GM23338 (cell line): ENCODE results near the gene KRTAP4-8.
"Not testable (repeated sequence)": the region's sequence is repeated elsewhere in the genome, so short reads cannot be mapped to it uniquely, and the experiment has no call there.

Source experiments
- CREB1 ChIP-seq: fragments of 250-450 bp; sonication (Bioruptor Pico); IDR thresholded peaks from 2 replicates; pipeline ENCODE4 v1.5.0; 2020; ENCODE audit warnings: low read depth, mild to moderate bottlenecking, moderate library complexity
- EZH2 ChIP-seq: fragments of 200-600 bp; sonication (generic); IDR thresholded peaks from one replicate; pipeline ENCODE4 v1.8.0; 2017; ENCODE audit warnings: antibody characterized with exemption, mild to moderate bottlenecking, low read depth; ENCODE audit not compliant: unreplicated experiment
- EZH2phosphoT487 ChIP-seq: fragments of 200-600 bp; sonication (generic); IDR thresholded peaks from one replicate; pipeline ENCODE4 v1.8.1; 2018; ENCODE audit warnings: antibody characterized with exemption; ENCODE audit not compliant: unreplicated experiment
- JUNB ChIP-seq: IDR thresholded peaks from one replicate; pipeline ENCODE4 v1.6.1; 2016; ENCODE audit warnings: antibody characterized with exemption; ENCODE audit not compliant: unreplicated experiment
- NANOG ChIP-seq: IDR thresholded peaks from 2 replicates; pipeline ENCODE4 v1.6.1; 2016; ENCODE audit warnings: antibody characterized with exemption, borderline replicate concordance
- POLR2AphosphoS5 ChIP-seq: IDR thresholded peaks from 2 replicates; pipeline ENCODE4 v1.6.1; 2016; ENCODE audit warnings: antibody characterized with exemption, low read depth
- STAT1 ChIP-seq: IDR thresholded peaks from one replicate; pipeline ENCODE4 v1.6.1; 2016; ENCODE audit warnings: antibody characterized with exemption; ENCODE audit not compliant: unreplicated experiment
- ZNF331 ChIP-seq: fragments of 250-450 bp; sonication (Bioruptor Pico); IDR thresholded peaks from 2 replicates; pipeline ENCODE4 v1.5.0; 2020; ENCODE audit warnings: low read depth, mild to moderate bottlenecking, moderate library complexity
- TF ChIP-seq, protein P1 (sequence below), 2 experiments: fragments of 200-600 bp in 1 of 2; sonication (generic) in 1 of 2; conservative IDR thresholded peaks; 2 replicates each; pipeline versions ENCODE4 v1.5.1 to v1.6.1; 2016 to 2017; ENCODE audit warnings: antibody characterized with exemption in 2 of 2, low read depth in 2 of 2, mild to moderate bottlenecking in 2 of 2, moderate library complexity in 1 of 2
- TF ChIP-seq, protein P2 (sequence below): IDR thresholded peaks from one replicate; pipeline ENCODE4 v1.6.1; 2018; ENCODE audit warnings: antibody characterized with exemption; ENCODE audit not compliant: unreplicated experiment
- TF ChIP-seq, protein P3 (sequence below): IDR thresholded peaks from 2 replicates; pipeline ENCODE4 v1.6.1; 2016; ENCODE audit warnings: antibody characterized with exemption
- TF ChIP-seq, protein P4 (sequence below): fragments of 250-450 bp; sonication (Bioruptor Pico); IDR thresholded peaks from 2 replicates; pipeline ENCODE4 v1.5.0; 2020; ENCODE audit warnings: mild to moderate bottlenecking, moderate library complexity

DNA sequence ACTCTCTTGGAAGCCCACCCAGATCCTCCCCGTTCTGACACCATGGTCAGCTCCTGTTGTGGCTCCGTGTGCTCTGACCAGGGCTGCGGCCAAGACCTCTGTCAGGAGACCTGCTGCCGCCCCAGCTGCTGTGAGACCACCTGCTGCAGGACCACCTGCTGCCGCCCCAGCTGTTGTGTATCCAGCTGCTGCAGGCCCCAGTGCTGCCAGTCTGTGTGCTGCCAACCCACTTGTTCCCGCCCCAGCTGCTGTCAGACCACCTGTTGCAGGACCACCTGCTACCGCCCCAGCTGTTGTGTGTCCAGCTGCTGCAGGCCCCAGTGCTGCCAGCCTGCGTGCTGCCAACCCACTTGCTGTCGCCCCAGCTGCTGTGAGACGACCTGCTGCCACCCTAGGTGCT, 7.4 kb upstream of the KRTAP4-8 start, which contains the start of gene KRTAP4-9:
- TF ChIP-seq, protein P1, sequence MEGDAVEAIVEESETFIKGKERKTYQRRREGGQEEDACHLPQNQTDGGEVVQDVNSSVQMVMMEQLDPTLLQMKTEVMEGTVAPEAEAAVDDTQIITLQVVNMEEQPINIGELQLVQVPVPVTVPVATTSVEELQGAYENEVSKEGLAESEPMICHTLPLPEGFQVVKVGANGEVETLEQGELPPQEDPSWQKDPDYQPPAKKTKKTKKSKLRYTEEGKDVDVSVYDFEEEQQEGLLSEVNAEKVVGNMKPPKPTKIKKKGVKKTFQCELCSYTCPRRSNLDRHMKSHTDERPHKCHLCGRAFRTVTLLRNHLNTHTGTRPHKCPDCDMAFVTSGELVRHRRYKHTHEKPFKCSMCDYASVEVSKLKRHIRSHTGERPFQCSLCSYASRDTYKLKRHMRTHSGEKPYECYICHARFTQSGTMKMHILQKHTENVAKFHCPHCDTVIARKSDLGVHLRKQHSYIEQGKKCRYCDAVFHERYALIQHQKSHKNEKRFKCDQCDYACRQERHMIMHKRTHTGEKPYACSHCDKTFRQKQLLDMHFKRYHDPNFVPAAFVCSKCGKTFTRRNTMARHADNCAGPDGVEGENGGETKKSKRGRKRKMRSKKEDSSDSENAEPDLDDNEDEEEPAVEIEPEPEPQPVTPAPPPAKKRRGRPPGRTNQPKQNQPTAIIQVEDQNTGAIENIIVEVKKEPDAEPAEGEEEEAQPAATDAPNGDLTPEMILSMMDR (conservative IDR thresholded peaks at IDR 0.05; ENCODE audit: low read depth in 2 of 2), result not testable (repeated sequence)
- TF ChIP-seq, protein P2, sequence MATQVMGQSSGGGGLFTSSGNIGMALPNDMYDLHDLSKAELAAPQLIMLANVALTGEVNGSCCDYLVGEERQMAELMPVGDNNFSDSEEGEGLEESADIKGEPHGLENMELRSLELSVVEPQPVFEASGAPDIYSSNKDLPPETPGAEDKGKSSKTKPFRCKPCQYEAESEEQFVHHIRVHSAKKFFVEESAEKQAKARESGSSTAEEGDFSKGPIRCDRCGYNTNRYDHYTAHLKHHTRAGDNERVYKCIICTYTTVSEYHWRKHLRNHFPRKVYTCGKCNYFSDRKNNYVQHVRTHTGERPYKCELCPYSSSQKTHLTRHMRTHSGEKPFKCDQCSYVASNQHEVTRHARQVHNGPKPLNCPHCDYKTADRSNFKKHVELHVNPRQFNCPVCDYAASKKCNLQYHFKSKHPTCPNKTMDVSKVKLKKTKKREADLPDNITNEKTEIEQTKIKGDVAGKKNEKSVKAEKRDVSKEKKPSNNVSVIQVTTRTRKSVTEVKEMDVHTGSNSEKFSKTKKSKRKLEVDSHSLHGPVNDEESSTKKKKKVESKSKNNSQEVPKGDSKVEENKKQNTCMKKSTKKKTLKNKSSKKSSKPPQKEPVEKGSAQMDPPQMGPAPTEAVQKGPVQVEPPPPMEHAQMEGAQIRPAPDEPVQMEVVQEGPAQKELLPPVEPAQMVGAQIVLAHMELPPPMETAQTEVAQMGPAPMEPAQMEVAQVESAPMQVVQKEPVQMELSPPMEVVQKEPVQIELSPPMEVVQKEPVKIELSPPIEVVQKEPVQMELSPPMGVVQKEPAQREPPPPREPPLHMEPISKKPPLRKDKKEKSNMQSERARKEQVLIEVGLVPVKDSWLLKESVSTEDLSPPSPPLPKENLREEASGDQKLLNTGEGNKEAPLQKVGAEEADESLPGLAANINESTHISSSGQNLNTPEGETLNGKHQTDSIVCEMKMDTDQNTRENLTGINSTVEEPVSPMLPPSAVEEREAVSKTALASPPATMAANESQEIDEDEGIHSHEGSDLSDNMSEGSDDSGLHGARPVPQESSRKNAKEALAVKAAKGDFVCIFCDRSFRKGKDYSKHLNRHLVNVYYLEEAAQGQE, result not testable (repeated sequence)
- not testable (repeated sequence) for TF ChIP-seq EZH2phosphoT487, POLR2AphosphoS5, CREB1, EZH2, JUNB, NANOG, ZNF331, STAT1
- TF ChIP-seq, protein P3, sequence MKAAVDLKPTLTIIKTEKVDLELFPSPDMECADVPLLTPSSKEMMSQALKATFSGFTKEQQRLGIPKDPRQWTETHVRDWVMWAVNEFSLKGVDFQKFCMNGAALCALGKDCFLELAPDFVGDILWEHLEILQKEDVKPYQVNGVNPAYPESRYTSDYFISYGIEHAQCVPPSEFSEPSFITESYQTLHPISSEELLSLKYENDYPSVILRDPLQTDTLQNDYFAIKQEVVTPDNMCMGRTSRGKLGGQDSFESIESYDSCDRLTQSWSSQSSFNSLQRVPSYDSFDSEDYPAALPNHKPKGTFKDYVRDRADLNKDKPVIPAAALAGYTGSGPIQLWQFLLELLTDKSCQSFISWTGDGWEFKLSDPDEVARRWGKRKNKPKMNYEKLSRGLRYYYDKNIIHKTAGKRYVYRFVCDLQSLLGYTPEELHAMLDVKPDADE, result not testable (repeated sequence)
- TF ChIP-seq, protein P4, sequence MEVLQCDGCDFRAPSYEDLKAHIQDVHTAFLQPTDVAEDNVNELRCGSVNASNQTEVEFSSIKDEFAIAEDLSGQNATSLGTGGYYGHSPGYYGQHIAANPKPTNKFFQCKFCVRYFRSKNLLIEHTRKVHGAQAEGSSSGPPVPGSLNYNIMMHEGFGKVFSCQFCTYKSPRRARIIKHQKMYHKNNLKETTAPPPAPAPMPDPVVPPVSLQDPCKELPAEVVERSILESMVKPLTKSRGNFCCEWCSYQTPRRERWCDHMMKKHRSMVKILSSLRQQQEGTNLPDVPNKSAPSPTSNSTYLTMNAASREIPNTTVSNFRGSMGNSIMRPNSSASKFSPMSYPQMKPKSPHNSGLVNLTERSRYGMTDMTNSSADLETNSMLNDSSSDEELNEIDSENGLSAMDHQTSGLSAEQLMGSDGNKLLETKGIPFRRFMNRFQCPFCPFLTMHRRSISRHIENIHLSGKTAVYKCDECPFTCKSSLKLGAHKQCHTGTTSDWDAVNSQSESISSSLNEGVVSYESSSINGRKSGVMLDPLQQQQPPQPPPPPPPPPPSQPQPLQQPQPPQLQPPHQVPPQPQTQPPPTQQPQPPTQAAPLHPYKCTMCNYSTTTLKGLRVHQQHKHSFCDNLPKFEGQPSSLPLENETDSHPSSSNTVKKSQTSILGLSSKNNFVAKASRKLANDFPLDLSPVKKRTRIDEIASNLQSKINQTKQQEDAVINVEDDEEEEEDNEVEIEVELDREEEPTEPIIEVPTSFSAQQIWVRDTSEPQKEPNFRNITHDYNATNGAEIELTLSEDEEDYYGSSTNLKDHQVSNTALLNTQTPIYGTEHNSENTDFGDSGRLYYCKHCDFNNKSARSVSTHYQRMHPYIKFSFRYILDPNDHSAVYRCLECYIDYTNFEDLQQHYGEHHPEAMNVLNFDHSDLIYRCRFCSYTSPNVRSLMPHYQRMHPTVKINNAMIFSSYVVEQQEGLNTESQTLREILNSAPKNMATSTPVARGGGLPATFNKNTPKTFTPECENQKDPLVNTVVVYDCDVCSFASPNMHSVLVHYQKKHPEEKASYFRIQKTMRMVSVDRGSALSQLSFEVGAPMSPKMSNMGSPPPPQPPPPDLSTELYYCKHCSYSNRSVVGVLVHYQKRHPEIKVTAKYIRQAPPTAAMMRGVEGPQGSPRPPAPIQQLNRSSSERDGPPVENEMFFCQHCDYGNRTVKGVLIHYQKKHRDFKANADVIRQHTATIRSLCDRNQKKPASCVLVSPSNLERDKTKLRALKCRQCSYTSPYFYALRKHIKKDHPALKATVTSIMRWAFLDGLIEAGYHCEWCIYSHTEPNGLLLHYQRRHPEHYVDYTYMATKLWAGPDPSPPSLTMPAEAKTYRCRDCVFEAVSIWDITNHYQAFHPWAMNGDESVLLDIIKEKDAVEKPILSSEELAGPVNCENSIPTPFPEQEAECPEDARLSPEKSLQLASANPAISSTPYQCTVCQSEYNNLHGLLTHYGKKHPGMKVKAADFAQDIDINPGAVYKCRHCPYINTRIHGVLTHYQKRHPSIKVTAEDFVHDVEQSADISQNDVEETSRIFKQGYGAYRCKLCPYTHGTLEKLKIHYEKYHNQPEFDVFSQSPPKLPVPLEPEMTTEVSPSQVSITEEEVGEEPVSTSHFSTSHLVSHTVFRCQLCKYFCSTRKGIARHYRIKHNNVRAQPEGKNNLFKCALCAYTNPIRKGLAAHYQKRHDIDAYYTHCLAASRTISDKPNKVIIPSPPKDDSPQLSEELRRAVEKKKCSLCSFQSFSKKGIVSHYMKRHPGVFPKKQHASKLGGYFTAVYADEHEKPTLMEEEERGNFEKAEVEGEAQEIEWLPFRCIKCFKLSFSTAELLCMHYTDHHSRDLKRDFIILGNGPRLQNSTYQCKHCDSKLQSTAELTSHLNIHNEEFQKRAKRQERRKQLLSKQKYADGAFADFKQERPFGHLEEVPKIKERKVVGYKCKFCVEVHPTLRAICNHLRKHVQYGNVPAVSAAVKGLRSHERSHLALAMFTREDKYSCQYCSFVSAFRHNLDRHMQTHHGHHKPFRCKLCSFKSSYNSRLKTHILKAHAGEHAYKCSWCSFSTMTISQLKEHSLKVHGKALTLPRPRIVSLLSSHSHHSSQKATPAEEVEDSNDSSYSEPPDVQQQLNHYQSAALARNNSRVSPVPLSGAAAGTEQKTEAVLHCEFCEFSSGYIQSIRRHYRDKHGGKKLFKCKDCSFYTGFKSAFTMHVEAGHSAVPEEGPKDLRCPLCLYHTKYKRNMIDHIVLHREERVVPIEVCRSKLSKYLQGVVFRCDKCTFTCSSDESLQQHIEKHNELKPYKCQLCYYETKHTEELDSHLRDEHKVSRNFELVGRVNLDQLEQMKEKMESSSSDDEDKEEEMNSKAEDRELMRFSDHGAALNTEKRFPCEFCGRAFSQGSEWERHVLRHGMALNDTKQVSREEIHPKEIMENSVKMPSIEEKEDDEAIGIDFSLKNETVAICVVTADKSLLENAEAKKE (CRISPR knock-in tag), result not testable (repeated sequence)
